ENCODE data around the gene ASCC2.

ASCC2 gene

DNA sequence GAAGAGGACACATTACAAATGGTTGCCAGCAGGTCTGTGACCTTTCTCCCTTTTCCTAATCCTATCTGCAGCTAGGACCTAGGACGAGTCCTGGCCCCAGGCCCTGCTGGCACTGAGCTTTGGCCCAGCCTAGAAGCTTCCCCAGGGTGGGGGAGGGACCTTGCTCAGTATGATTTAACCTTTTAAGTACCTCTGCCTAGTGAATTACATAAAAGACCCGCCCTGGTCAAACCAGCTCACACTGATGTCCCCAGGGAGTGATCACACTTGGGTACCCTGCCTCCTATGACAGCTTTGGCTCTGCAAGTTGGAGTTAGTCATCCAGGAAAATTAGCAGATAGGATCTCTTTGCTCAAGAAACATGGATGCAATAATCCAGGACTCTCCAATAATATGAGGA lies 21.9 kb downstream of the ASCC2 start:
- peak; percentile 15 for DNase-seq

DNA sequence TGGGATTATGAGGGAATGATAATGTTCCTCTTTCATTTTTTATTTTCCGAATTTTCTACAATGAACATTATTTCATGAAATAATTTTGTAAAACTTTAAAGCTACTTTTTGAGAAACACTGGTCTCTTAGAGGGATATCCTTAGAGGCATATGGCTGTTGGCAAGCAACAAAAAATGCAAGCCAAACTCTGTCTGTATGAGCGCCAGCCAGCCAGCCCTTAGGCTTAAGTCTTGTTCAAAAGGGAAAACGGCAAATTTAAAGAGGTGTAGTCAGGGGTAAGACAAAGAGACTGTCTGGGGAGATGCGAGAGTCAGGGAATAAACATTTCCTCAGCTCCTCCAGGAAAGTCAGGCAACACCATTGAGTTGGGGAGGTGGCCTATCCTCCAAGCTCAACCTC lies 22.5 kb downstream of the ASCC2 start:
- no peak for DNase-seq

DNA sequence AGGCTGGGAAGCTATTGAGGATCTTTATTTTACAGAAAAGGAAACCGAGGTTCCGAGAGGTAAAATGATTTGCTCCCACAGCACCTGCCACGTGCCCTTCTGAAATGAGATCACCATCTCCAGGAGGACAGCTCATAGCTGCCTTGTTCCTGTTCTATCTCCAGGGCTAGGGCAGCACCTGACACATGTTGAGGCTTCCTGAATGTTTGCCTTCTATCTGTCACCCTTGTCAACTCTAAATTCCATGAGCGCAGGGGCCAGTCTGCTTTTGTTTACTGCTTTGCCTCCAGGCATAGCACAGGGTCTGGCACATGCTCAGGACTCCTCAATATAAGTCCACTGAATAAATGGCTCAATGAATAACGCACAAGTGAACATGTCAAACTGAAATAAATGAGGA lies 24.1 kb downstream of the ASCC2 start:
- no peak for DNase-seq

DNA sequence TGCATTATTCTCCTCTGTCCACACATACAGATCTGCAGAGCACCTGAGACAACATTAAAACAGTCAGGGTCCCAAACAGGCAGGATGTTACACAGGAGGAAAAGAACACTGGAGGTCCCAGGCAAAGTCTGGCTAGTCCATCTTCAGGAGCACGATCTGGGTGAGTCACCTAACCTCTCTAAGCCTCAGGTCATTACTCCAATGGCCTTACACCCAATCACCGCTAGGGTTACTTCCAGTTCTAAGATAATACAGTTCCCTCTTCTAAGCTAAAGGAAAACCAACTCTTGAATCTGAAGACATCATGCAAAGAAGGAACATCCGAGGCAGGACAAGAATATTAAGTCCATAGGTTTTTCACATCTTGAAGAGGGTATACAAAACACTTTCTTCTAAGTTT lies 24.5 kb downstream of the ASCC2 start:
- DNase-seq = no peak

DNA sequence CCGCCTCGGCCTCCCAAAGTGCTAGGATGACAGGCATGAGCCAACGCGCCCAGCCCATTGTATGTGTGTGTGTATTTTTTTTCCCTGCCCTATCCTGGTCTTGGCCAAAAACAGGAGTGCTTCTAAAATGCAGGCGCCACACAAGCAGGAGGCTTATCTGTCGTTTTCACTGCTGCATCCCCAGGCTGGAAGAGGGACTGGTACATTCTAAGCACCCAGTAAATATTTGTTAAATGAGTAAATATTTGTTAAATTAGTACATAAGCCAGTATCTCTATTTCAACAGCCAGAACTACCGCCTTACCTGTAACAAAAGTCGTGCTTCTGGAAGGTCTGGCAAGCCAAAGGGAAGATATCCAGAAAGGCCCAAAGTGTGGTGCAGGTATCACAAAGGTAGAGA lies 24.9 kb downstream of the ASCC2 start:
- no peak for DNase-seq

DNA sequence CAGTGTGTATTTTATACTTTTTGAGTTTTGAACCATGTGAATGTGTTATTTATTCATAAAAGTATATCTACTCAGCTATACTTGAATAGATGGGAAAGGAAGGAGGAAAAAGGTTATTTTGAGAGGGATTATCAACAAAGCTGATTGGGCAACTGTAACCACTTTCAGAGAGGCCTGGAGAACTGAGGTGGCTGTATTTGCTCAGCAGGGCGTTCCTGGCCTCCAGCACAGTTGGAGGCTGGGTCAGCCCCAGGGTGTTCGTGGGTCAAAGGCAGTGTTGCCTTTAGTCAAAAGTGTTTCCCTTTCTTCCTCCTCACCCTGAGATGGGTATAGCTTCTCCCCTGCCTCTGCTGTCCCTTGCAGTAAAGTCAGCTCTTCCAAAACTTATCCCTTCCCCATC lies 26.7 kb downstream of the ASCC2 start:
- no peak for DNase-seq

DNA sequence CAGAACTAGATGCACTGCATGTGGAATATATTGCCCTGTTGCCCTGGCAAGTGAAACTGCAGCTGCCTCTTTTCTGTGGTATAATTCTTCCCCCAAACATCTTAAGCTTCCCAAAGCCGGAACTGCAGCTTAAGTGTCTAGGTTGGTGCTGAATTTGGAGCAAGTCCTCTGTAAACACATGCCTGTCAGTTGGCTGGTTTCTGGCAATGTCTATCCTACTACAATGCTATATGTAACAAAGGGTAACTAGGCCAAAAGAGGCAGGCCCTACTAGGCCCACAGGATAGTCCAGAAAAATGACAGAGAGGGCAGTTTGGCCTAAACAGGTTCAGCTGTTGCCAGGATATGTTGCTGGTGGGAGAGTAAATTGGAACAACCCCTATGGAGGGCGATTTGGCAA lies 27.9 kb downstream of the ASCC2 start:
- DNase-seq = no peak

DNA sequence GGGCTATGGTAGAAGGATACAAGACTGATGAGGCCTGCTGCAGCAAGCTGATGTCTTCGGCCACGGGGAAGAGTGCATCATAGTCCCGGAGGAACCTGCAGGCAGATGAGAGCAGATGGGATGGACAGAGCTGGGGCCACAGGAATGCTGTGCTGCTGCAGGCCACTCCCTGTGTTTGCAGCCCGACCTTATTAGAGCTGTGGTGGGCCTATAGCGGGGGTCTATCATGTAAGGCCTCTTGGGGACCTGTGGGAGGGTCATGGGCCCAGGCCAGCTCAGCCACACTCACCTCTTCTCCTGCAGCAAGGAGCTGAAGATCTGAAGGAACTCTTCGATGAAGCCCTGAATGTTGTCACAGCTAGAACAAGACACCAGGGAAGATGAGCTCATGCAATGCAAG lies 31.9 kb downstream of the ASCC2 start:
- no peak for DNase-seq

DNA sequence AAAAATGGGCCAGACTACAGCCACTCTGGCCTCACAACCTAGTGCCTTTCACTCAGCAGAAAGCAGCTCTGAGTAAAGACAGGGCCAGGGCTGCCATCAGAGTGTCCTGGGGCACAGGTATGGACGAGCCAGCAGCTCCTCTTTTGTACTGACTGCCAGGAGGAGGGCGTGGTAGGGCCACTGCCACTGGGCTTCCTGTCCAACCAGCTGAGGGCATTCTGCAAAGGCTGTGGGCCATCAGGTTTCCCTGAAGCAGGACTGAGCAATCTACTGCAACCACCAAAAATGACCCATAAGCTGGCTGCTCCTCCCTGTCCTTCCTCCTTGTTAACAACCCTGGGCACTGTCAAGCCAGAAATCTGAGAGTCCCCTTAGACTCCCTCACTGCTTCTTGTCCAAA lies 33.1 kb downstream of the ASCC2 start:
- no peak for DNase-seq

DNA sequence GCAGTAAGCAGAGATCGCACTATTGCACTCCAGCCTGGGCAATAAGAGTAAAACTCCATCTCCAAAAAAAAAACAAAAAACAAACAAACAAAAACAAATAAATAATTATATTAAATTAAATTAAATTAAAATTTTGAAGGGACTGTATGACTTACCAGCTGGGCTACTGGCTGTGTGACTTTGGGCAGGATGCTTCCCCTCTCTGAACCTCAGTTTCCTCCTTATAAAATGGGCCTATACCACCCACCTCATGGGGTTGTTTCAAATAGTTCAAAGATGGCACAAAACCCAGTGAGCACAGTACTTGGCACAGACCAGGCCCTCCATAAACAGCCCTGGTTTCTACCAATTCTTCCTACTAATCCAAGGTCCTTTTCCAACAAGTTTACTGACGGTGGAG lies 34.9 kb downstream of the ASCC2 start:
- no peak for DNase-seq

DNA sequence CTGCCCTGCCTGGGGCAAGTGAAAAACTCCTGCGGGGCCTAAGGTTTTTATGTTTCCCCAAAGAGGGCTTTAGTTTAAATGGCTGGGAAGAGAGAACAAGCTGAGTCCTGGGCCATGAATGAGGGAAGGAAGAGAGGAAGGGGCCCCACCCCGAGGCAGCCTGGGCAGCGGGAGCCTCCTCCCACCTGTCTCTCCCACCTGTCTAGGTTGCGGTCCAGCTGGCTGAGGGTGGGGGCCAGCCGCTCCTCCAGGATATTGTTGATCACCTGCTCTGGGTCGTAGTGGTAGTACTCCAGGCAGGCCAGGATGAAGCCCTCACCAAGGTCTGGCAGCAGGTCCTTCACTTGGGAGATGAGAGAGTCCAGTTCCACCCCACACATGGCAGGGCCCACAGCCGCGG lies 36.3 kb downstream of the ASCC2 start:
- no peak for DNase-seq

DNA sequence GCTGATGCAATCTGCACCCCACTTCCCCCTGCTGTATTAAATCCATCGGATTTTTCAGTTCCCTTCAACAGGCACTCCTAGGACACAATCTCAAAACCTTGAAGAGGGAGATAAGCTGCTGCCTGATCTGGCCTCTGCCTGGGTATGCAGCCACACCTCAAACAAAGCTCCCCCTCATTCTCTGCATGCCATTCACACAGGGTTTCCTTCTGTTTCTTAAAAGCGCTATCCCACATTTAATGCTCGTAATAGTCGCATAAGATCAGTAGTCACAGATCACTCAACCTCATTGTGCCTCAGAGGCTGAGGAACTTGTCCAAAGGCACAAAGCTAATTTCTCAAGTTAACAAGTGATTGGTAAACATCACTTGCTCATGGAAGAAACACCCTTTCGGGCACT lies 36.9 kb downstream of the ASCC2 start:
- no peak for DNase-seq

DNA sequence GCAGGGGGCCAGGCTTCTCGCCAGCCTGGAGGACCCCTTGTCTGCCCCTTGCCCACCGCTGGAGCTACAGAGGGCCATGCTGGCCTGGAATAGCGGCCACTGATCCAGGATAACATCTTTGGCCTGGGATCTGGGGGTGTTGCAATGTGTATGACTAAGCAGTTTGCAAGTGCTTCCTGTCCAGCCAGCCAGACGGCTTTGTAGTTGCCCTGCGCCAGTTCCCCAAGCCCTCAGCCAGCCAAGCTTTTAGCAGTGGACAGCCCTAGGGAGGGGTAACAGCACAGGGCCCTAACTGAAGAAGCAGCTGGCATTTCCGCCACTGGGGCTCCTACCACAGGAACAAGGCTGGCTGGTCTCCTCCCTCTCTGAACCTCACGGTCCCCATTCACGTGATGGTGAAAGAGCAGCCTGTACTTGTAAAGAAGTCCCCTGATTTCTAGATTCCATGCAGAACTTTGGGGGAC lies 38.8 kb downstream of the ASCC2 start:
- peak; percentile 56 for DNase-seq

DNA sequence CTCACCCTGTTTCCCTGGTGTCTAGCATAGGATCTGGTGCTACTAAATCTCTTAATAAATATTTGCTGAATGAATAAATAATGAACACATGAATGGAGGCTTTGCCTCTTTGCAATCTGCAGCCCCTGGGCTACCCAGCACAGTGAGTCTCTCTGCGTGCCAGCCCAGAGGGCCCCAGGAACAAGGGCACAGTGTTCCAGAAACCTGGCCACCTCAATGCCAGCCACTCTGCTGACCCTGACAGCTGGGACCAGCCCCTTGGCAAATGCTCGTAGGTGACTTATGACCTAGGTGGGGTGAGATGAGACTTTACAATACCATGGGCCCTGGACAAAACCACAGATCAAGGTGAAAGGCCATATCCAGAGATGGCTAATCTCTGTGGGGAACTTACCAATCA lies 39.3 kb downstream of the ASCC2 start:
- no peak for DNase-seq

DNA sequence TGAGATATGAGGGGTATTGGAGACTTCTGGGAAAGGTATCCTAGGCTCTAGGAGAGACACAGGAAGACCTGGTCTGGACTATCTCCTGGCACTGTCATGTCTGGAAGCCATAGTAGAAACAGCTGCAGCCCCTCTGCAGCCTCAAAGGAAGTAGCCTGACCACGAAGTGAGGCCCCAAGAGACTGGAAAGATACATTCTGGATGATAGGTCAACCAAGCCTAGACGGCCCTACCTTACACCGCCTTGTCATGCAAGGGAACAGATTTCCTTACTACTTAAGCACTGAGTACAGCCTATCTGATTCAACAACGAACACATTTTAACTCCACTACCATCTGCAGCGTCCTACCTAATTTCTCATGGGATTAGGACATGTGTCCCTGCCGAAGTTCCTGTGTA lies 39.8 kb downstream of the ASCC2 start:
- DNase-seq = peak; percentile 20

DNA sequence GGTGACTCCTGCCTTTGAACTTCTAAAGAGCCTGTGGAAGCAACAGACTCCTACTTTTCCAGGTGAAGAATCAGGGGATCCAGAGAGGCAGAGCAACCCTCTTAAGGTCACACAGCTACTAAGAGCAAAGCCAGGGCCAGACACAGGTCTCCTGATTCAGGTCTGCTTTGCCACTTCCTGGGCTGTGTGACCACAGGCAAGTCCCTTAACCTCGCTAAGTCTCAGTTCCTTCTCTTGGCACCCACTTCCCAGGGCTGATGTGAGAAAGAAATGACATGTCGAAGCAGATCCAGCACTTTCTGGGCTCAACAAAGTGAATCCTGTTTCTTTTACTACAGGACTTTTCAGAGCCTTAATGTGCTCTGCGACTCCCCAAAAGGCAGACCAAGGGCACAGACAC lies 40.7 kb downstream of the ASCC2 start:
- DNase-seq = no peak

DNA sequence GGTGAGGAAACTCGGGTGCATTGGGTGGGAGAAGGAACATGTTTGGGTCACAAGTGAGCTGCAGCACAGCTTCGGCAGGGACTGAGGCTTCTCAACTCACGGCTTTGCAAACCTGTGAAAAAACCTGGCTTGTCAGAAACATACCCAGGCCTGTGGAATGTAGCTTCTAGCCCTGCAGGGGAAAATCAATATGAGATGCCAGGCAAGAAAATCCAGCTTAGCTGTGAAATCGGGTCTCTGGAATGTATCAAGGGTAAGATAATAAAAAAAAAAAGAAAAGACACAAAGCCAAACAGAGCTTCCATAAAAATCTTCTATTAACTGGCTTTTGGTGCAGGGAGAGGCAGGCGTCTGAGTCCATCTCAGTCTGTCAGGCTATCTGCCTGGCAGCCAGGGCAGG lies 42.4 kb downstream of the ASCC2 start:
- no peak for DNase-seq

DNA sequence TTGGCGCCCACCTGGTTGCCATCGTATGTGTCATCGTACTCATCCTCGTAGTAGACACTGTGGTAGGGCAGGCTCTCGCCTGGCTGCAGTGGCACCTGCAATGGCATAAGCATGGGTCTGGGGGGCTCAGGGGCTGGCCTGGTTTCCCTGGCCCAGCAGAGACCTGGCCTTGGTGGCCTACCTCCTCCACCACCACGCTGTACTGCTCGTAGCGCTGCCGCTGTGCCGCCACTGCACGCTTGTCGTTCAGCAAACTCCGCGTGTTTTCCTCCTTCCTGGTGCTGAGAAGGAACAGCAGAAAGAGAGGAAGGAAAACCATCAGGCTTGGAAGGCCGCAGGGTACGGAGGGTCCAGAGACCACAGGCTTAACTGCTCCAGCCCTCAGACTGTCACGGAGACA lies 44.7 kb downstream of the ASCC2 start:
- DNase-seq = no peak

DNA sequence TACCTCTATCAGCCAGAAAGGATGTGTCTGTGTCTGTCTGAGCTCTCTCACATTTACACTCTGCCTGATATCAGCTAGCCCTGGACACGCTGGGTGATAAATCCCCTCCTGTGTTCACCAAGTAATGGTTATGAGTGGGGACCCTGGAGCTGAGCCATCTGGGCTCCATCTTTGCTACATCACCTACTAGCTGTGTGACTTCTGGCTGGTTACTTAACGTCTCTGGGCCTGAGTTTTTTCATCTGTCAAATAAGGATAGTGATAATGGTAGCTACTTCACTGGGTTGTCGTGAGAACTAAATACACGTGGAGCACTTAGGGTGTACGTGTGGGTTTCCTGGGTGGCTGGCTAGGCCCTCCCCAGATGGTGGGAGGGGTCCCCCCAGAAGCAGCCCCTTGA lies 48.0 kb downstream of the ASCC2 start:
- no peak for DNase-seq

DNA sequence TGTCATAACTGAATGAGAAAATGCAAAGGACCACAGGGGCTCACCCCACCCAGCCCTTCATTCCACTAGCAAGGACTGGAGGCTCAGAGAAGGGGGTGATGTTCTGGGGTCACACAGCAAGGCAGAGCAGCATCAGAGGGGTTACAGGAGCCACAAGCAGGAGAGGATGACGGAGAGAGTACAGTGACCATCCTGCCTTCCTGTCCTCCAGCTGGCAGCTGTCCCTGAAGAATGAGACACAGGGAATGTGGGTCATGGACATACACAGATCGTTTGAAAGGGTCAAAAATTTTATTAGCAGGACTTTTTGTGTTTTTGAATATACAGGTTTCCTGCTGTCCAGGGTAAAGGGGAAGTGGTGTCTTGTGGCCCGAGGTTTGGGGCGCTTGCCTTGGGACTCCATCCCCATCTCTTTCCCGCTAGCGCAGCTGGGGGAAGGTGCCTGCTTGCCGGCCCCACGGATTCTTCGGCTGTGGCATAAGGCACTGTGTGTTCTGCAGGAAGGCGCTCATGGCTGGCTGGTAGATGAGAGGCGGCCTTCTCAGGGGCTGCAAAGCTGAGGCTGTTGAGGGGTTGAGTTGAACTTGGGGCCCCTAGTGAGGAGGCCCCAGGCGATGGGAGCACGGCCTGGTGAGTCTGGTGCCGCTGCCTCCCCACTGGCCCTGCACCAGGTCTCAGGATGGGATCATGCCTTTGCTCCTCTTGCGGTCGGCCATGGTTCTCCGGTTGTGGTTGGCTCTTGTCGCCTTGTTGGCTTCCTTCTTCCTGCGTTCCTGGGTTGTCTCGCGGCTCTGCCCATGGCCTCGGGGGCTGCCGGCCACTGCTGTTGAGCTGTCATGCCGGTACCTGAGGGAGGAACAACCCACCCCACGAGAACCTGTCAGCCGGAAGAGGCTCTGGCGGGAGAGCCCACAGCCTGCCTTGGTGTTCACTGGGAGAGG lies 49.5 kb downstream of the ASCC2 start:
- DNase-seq = no peak

DNA sequence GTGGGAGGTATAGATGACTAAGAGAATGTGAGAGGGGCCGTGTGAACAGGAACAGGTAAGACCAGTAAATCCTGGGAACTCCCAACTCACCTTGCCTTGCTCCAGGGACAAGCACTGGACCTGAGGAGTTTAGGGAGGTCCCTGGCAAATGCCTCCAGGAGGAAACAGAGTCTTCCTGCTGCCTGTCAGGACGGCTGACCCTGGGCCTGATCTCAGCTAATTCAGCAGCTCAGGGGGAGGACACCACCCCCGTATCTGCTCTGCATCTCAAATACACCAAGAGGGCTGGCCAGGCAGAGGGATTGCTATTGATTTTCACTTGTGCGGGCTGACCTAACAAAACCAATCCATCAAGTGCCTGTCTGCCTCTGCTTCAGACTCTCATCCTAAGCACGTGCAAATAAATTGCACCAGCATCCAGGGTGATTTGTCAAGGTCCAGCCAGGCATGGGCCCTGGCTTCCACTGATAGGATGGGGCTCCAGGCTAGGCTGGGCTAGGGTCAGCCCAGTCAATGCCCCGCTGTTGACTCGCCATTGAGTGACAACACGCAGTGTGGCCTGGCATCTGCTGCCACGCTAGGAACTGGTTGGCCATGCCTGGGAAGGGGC lies 50.6 kb downstream of the ASCC2 start:
- DNase-seq = no peak

DNA sequence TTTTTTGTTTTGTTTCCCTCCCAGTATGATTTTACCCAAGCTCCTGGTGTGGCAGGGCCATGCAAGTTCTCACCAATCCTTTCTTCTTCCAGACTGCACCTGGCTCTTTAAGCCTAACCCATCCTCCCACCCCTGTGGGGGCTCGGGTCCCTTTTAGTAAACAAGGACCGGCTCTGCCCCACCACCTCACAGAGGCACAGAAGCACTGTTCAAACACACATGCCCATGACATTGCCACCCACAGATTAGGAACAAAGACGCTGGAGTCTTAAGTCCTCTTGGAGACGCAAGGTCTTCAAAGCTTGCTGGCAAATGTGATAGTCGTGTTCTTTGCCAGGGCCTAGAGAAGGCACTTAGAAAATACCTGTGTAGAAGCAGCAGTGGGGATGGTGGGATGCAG lies 52.0 kb downstream of the ASCC2 start:
- DNase-seq = no peak

DNA sequence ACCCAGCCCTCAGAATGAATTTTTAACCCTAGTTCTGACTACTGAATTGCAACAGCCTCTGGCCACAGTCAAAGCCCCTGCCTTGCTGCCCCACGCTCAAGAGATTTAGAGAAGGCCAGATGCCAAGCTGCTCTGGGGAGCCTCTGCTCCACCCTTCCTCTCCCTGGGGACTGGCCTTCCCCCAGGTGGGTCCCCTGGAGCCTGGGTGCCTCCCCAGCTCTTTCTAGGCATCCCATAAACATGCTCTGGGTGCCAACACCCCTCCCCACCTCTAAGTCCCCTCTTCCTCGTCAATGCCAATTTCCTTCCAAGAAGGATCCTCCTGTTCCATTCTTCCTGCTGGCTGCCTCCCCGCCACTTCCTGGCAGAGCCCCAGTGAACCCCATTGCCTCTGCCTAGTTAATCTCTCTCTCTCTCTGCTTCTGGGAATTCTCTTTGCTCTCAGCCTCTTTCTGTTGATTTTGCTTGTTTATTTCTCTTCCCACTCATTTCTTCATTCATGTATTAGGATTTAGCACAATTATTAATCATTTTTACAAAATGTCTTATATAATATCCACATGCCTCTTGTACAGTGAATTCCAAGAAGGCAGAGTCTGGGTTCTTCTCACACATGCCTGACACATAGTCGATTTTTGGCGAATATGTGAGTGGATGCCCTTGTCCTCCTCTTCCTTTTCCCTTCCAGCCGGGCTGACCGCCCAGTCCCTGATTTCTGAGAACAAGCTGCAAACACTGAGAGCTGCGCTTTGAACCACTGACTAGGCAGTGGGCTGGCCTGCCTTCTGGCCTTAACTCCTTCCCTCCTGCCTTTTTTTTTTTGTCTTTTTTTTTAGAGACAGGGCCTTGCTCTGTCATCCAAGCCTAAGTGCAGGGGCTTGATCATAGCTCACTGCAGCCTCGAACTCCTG lies 53.4 kb downstream of the ASCC2 start:
- no peak for DNase-seq
